HCEC 1CT (cell line): ENCODE results near the gene SCUBE1.

ENCODE experiments used
- DNase-seq: peaks from one replicate; pipeline ENCODE4 v3.0.0-alpha.2; 2017

The SCUBE1 gene

GRCh38 chr22:43234264-43234988 is 108.7 kb downstream of the SCUBE1 start:
- DNase-seq: no peak

GRCh38 chr22:43233529-43233928 is 109.6 kb downstream of the SCUBE1 start:
- no peak for DNase-seq

GRCh38 chr22:43232445-43232844 is 110.7 kb downstream of the SCUBE1 start:
- no peak for DNase-seq

GRCh38 chr22:43231724-43232034 is 111.5 kb downstream of the SCUBE1 start:
- DNase-seq: no peak

GRCh38 chr22:43230971-43231723 is 112.0 kb downstream of the SCUBE1 start:
- peak; percentile 13 for DNase-seq

- no peak for DNase-seq
Observed at GRCh38 chr22:43230571-43230970, 112.6 kb downstream of the SCUBE1 start.

GRCh38 chr22:43228863-43229262 is 114.3 kb downstream of the SCUBE1 start:
- DNase-seq: no peak

- no peak for DNase-seq
Observed at GRCh38 chr22:43228330-43228729, 114.8 kb downstream of the SCUBE1 start.

GRCh38 chr22:43227239-43227630 is 115.9 kb downstream of the SCUBE1 start:
- DNase-seq: no peak

- no peak for DNase-seq
Observed at GRCh38 chr22:43226377-43227238, 116.6 kb downstream of the SCUBE1 start.

GRCh38 chr22:43225609-43226008 is 117.6 kb downstream of the SCUBE1 start:
- no peak for DNase-seq

- no peak for DNase-seq
Observed at GRCh38 chr22:43222987-43223386, 120.2 kb downstream of the SCUBE1 start.

- DNase-seq: no peak
Observed at GRCh38 chr22:43222262-43222661, 120.9 kb downstream of the SCUBE1 start.

- DNase-seq: no peak
Observed at GRCh38 chr22:43220625-43221380, 122.4 kb downstream of the SCUBE1 start.

GRCh38 chr22:43218786-43219185 is 124.4 kb downstream of the SCUBE1 start:
- no peak for DNase-seq

- DNase-seq: no peak
Observed at GRCh38 chr22:43217285-43218030, 125.7 kb downstream of the SCUBE1 start.

GRCh38 chr22:43216738-43217137 is 126.4 kb downstream of the SCUBE1 start:
- DNase-seq: no peak

GRCh38 chr22:43213962-43214361 is 129.2 kb downstream of the SCUBE1 start:
- DNase-seq: no peak

- DNase-seq: no peak
Observed at GRCh38 chr22:43213051-43213450, 130.1 kb downstream of the SCUBE1 start.

GRCh38 chr22:43212434-43212952 is 130.7 kb downstream of the SCUBE1 start:
- no peak for DNase-seq

- no peak for DNase-seq
Observed at GRCh38 chr22:43211941-43212433, 131.2 kb downstream of the SCUBE1 start.
